ENCODE results near the gene HDHD3.

Gene HDHD3

DNA sequence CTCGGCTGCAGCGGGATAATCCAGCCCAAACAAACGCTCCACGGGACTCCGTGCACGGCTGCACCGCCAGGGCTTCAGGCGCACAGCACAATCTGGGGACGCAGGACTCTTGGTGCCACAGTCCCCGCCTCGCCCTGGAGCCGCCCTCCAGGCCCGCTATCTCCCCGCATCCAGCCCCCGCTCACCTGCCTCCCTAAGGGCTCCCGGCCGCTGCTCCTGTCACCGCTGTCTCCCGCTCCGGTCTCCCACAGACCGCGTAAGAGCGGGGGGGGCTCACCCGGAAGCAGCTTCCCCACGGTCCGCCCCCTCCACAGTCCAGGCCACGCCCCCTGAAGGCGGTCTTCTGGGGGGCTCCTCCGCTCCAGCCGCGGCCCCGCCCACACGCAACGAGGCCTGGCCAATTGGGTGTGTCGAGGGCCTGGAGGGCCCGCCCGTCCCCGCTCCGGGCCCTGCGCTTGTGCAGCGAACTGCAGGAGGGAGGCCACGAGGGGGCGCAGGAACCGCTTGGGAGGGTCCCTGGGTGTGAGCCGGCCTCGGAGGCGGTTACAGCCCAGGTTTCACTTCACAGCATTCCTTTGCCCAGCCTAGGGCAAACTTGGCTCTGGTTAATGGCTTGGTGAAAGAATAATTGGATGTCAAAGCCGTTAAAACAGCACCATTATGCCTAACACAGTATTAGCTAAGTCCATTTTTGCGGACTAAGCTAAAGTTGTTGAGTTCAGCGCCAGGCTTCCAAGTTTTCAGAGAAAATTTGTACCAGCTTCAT lies 24.4 kb upstream of the HDHD3 start, which contains the start of gene ALAD:
Gene ALAD, minus strand, starts transcription at position 258 of the 766 bp plus-strand sequence. CDS start 7,725 bp downstream, outside the sequence.
- CTCF ChIA-PET: interaction anchor here (0.5 to 2.0 kb wide), 10 partner anchors 8 to 184 kb away, joined by 3 to 9 read pairs (median 3); partner anchors contain the start of genes C9orf43, CDC26, POLE3 and PRPF4
- no peak; the same call in 1 of the 2 replicates for TF ChIP-seq L3MBTL2 (conservative IDR thresholded peaks at IDR 0.05)
- no peak for TF ChIP-seq BHLHE40 (IDR thresholded peaks at IDR 0.05; ENCODE audit: borderline replicate concordance)
- peak; percentile 74 for TF ChIP-seq FOXM1 (IDR thresholded peaks at IDR 0.05; ENCODE audit: borderline replicate concordance)
- peak; percentile 92; the same call in 1 of the 2 replicates for TF ChIP-seq HDGF (IDR thresholded peaks at IDR 0.05; ENCODE audit: borderline replicate concordance)
- no peak for TF ChIP-seq SP1 (IDR thresholded peaks at IDR 0.05)
- TF ChIP-seq SUZ12 (IDR thresholded peaks at IDR 0.05): no peak
- no peak for TF ChIP-seq NFRKB (IDR thresholded peaks at IDR 0.05)
- no peak for TF ChIP-seq ARNT (IDR thresholded peaks at IDR 0.05)
- no peak for TF ChIP-seq LEF1 (IDR thresholded peaks at IDR 0.05; ENCODE audit: borderline replicate concordance)
- peak; percentile 51; the same call in 1 of the 2 replicates for TF ChIP-seq ELF4 (IDR thresholded peaks at IDR 0.05)
- TF ChIP-seq TARDBP (IDR thresholded peaks at IDR 0.05): no peak
- TF ChIP-seq ZNF384 (IDR thresholded peaks at IDR 0.05): no peak
- DNase-seq (ENCODE audit: extremely low spot score): peak; percentile 98
- POLR2A ChIA-PET: interaction anchor here (1.0 to 3.7 kb wide), 6 partner anchors 9 to 126 kb away, joined by 3 to 33 read pairs (median 5); partner anchors contain the start of genes C9orf43, CDC26, HDHD3 and POLE3

DNA sequence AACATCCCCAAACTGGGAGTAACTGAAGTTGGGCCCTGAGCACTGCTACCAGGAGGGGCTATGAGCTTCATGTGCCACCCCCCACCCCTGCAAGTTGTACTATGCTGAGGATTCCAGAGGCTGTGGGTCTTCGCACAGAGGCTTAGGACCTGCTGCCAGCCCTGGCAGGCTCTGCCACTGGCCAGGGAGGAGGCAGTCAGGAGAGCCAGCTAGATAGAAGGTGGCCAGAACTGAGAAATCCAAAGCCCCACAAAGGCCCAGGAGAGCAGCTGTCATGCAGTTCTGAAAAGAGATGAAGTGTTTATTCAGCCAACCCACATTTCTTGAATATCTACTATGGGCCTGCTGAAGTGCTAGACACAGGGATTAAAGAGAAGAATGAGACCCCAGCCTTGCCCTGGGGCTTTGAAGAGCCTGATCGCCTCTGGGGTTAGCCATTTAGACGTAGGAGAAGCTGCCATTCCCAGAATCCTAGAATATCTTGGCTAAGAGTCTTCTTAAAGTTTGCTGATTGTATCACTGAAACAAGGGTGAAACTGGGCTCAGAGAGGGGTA lies 22.9 kb upstream of the HDHD3 start:
- POLR2A ChIA-PET: interaction anchor here (1.1 to 3.7 kb wide), 5 partner anchors 10 to 124 kb away, joined by 3 to 33 read pairs (median 7); partner anchors contain the start of genes C9orf43, CDC26, HDHD3 and POLE3
- no peak for DNase-seq (ENCODE audit: extremely low spot score)
- CTCF ChIA-PET: interaction anchor here (2.0 kb wide), 1 partner anchor 10 kb away, joined by 9 read pairs; the partner anchor contains the start of genes C9orf43 and POLE3
- TF ChIP-seq SP1 (IDR thresholded peaks at IDR 0.05): no peak
- TF ChIP-seq FOXK2 (IDR thresholded peaks at IDR 0.05): no peak
- no peak for TF ChIP-seq CTBP1 (IDR thresholded peaks at IDR 0.05; ENCODE audit: borderline replicate concordance)
- TF ChIP-seq LEF1 (IDR thresholded peaks at IDR 0.05; ENCODE audit: borderline replicate concordance): no peak
- TF ChIP-seq BHLHE40 (IDR thresholded peaks at IDR 0.05; ENCODE audit: borderline replicate concordance): no peak

DNA sequence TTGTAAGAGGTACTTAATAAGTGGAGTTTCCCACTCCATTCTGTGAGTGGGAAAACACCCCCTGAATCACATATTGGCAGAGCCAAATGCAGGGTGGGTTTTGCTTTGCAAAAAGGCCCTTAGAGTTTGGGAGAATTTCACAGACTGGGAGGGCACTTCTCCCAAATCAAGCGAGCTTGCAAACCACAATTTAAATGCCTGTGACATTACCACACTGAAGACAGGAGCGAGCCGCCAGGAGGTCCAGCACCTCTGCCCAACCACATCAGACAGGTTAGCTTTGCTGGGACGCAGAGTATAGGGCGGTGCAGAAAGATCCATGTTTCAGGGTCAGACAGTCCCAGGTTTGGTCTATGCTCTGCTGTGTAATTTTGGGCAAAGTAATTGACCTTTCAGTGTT lies 22.0 kb upstream of the HDHD3 start:
- POLR2A ChIA-PET: interaction anchor here (1.9 to 3.7 kb wide), 2 partner anchors 11 to 123 kb away, joined by 7 to 33 read pairs; partner anchors contain the start of genes C9orf43, CDC26, POLE3 and PRPF4
- DNase-seq (ENCODE audit: extremely low spot score): no peak
- CTCF ChIA-PET: no interaction called here
- TF ChIP-seq ZNF384 (IDR thresholded peaks at IDR 0.05) (no peak), NFRKB (IDR thresholded peaks at IDR 0.05) (no peak), CTBP1 (IDR thresholded peaks at IDR 0.05; ENCODE audit: borderline replicate concordance) (no peak), FOXM1 (IDR thresholded peaks at IDR 0.05; ENCODE audit: borderline replicate concordance) (no peak), FOXK2 (IDR thresholded peaks at IDR 0.05) (no peak), TARDBP (IDR thresholded peaks at IDR 0.05) (no peak), LEF1 (IDR thresholded peaks at IDR 0.05; ENCODE audit: borderline replicate concordance) (no peak), BHLHE40 (IDR thresholded peaks at IDR 0.05; ENCODE audit: borderline replicate concordance) (no peak), ARNT (IDR thresholded peaks at IDR 0.05) (no peak), SP1 (IDR thresholded peaks at IDR 0.05) (no peak), SUZ12 (IDR thresholded peaks at IDR 0.05) (no peak), HDGF (IDR thresholded peaks at IDR 0.05; ENCODE audit: borderline replicate concordance) (no peak), ELF4 (IDR thresholded peaks at IDR 0.05) (no peak), FOXA1 (IDR thresholded peaks at IDR 0.05) (no peak)
- TF ChIP-seq, protein P1, sequence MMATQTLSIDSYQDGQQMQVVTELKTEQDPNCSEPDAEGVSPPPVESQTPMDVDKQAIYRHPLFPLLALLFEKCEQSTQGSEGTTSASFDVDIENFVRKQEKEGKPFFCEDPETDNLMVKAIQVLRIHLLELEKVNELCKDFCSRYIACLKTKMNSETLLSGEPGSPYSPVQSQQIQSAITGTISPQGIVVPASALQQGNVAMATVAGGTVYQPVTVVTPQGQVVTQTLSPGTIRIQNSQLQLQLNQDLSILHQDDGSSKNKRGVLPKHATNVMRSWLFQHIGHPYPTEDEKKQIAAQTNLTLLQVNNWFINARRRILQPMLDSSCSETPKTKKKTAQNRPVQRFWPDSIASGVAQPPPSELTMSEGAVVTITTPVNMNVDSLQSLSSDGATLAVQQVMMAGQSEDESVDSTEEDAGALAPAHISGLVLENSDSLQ (IDR thresholded peaks at IDR 0.05): no peak

DNA sequence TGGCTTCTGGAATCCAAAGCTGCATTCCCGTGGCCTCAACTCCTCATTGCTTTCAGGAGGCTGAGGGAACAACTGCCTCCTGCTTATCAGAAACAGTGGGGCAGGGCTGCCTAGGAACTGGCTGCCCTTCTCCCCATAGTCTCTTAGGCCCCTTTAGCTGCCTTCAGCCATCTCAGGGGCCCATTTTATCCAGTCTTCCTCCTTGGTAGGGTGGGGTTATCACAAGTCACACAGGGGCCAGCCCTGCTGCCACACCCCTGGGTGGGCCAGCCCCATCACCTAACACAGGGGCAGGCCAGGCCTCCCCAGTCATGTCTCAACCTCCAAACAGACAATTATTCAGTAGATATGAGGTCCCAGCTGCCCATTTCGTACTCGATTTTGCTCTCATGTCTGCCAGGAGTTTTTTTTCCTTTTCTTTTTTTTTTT lies 20.4 kb upstream of the HDHD3 start:
- TF ChIP-seq BHLHE40 (IDR thresholded peaks at IDR 0.05; ENCODE audit: borderline replicate concordance) (no peak), ZNF384 (IDR thresholded peaks at IDR 0.05) (no peak), FOXM1 (IDR thresholded peaks at IDR 0.05; ENCODE audit: borderline replicate concordance) (no peak), TARDBP (IDR thresholded peaks at IDR 0.05) (no peak), ELF4 (IDR thresholded peaks at IDR 0.05) (no peak), ARNT (IDR thresholded peaks at IDR 0.05) (no peak), CTBP1 (IDR thresholded peaks at IDR 0.05; ENCODE audit: borderline replicate concordance) (no peak), FOXK2 (IDR thresholded peaks at IDR 0.05) (no peak), FOXA1 (IDR thresholded peaks at IDR 0.05) (no peak), SP1 (IDR thresholded peaks at IDR 0.05) (no peak), LEF1 (IDR thresholded peaks at IDR 0.05; ENCODE audit: borderline replicate concordance) (no peak), NFRKB (IDR thresholded peaks at IDR 0.05) (no peak), HDGF (IDR thresholded peaks at IDR 0.05; ENCODE audit: borderline replicate concordance) (no peak), L3MBTL2 (conservative IDR thresholded peaks at IDR 0.05) (no peak), SUZ12 (IDR thresholded peaks at IDR 0.05) (no peak)
- TF ChIP-seq, protein P1 (IDR thresholded peaks at IDR 0.05): no peak
- DNase-seq (ENCODE audit: extremely low spot score): no peak
- ChIA-PET POLR2A (interaction anchor here (1.1 kb wide), 1 partner anchor 13 kb away, joined by 3 read pairs; no protein-coding TSS in a partner anchor), CTCF (no interaction called here)

DNA sequence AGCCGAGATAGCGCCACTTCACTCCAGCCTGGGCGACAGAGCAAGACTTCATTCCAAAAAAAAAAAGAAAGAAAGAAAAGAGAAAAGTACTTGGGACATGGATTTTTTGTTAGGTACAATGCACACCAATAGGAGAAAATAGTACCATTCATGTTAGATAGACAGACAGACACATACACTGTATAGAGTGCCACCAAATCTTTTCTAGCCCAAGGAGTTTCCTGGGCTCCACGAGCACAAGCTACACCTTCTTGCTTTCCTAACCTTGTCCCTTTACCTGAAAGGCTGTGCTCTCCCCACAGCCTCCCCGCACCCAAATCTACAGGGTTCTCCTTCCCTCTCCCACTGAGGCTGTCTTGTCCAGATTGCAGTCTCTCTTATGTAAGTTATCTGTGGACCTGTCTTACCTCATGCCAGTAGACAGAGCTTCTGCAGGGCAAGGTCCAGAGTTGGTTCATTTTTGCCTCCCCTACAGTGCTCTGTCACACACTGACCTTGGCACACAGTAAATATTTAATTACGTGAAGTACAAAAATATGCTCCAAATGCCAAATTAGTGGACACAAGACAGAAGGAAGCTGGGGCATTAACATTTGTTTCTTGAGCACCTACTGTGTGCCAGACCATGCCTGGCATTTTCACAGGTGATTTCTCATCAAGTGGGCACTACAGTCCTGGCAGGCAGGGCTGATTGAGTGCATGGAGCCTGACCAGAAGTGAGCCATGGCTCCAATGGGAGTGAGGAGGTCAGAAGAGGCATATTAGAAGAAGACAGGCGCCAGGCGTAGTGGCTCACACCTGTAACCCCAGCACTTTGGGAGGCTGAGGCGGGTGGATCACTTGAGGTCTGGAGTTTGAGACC lies 18.4 kb upstream of the HDHD3 start:
- ChIA-PET POLR2A (no interaction called here), CTCF (no interaction called here)
- TF ChIP-seq FOXK2 (IDR thresholded peaks at IDR 0.05) (no peak), ZNF384 (IDR thresholded peaks at IDR 0.05) (no peak), HDGF (IDR thresholded peaks at IDR 0.05; ENCODE audit: borderline replicate concordance) (no peak), L3MBTL2 (conservative IDR thresholded peaks at IDR 0.05) (no peak), SUZ12 (IDR thresholded peaks at IDR 0.05) (no peak), SP1 (IDR thresholded peaks at IDR 0.05) (no peak), NFRKB (IDR thresholded peaks at IDR 0.05) (no peak), BHLHE40 (IDR thresholded peaks at IDR 0.05; ENCODE audit: borderline replicate concordance) (no peak), ARNT (IDR thresholded peaks at IDR 0.05) (no peak), FOXM1 (IDR thresholded peaks at IDR 0.05; ENCODE audit: borderline replicate concordance) (no peak)
- no peak for DNase-seq (ENCODE audit: extremely low spot score)

Measured in HEK293T (cell line).